HCT116 (cell line): ENCODE measurements around the gene TMEM140. TPM values are rescaled to one million over a fixed set of nuclear protein-coding genes. Genes with fewer than 3 reads are reported as not detected.

Experiments
- ATAC-seq: fragments of 200-7000 bp; cut with Tn5 transposase; 2 replicates; pipeline ENCODE4 v1.9.1; 2020; ENCODE audit warnings: mild to moderate bottlenecking, moderate library complexity
- BruUV-seq: library from RNA; stranded (reverse); fragments of 400-500 nt; replicated peaks from 2 replicates; lab custom pipeline; 2021; lab: Mats Ljungman, UMichigan
- CTCF ChIA-PET: fragments of 300-600 bp; sonication (Branson Sonifier 250); formaldehyde crosslinking; loops from one replicate; lab custom pipeline; 2021; ENCODE audit warnings: antibody characterized with exemption; lab: Charles Lee
- POLR2A ChIA-PET: fragments of 300-600, 350-600 bp; sonication (Branson Sonifier 250); formaldehyde crosslinking; loops from one replicate; lab custom pipeline; 2021; ENCODE audit warnings: antibody characterized with exemption; lab: Charles Lee
- RAD21 ChIA-PET, 2 experiments: fragments of 300-600 bp; sonication (Branson Sonifier 250); formaldehyde crosslinking; loops; one replicate each; lab custom pipeline; 2023; ENCODE audit warnings: low total read pairs in 2 of 2; ENCODE audit not compliant: uncharacterized antibody in 2 of 2, unreplicated experiment in 2 of 2, low non-redundant PET in 1 of 2; lab: Charles Lee
- DNase-seq: peaks from one replicate; pipeline ENCODE4 v3.0.0-alpha.2; 2010; ENCODE audit warnings: low read depth, low spot score
- H2AFZ ChIP-seq: fragments of 200-600 bp; shearing (Covaris generic), sonication (generic); 2 replicates; pipeline ENCODE4 v1.6.1; 2017; ENCODE audit warnings: low read depth, mixed run types, mixed read lengths, antibody characterized with exemption, low read length; ENCODE audit not compliant: poor library complexity, severe bottlenecking
- H3K27ac ChIP-seq: 2 replicates; pipeline ENCODE4 v1.5.1; 2012; ENCODE audit warnings: low read depth, low read length
- H3K27me3 ChIP-seq: fragments of 200-600 bp; sonication (generic); 2 replicates; pipeline ENCODE4 v1.6.1; 2016; ENCODE audit warnings: mixed run types, low read length, mixed read lengths; ENCODE audit not compliant: insufficient read depth
- H3K36me3 ChIP-seq, 2 experiments: fragments of 200-500 bp in 1 of 2; fragments of 200-600 bp in 1 of 2; sonication (Bioruptor generic) in 1 of 2; sonication (generic) in 1 of 2; 2 replicates each; pipeline versions ENCODE4 v1.5.1 to v1.6.1; 2014 to 2016; ENCODE audit warnings: low read length in 2 of 2, inconsistent platforms in 1 of 2, mixed read lengths in 1 of 2, mixed run types in 1 of 2; ENCODE audit not compliant: insufficient read depth in 2 of 2, control insufficient read depth in 1 of 2
- H3K4me1 ChIP-seq, 2 experiments: fragments of 200-600 bp in 1 of 2; sonication (generic) in 1 of 2; 2 replicates each; pipeline versions ENCODE4 v1.5.1 to v1.6.1; 2012 to 2017; ENCODE audit warnings: low read length in 2 of 2, inconsistent platforms in 1 of 2, mild to moderate bottlenecking in 1 of 2, mixed read lengths in 1 of 2, mixed run types in 1 of 2, moderate library complexity in 1 of 2; ENCODE audit not compliant: insufficient read depth in 2 of 2, control insufficient read depth in 1 of 2
- H3K4me2 ChIP-seq: fragments of 200-600 bp; sonication (generic); 2 replicates; pipeline ENCODE4 v1.6.1; 2017; ENCODE audit warnings: mixed run types, low read length, mixed read lengths
- H3K4me3 ChIP-seq, 2 experiments: fragments of 200-600 bp in 1 of 2; sonication (generic) in 1 of 2; replicated peaks in 1 of 2; 2 replicates each; pipeline ENCODE4 v1.5.1; 2011 to 2016; ENCODE audit warnings: low read length in 2 of 2, control low read depth in 1 of 2, low read depth in 1 of 2, mild to moderate bottlenecking in 1 of 2, mixed read lengths in 1 of 2, mixed run types in 1 of 2
- H3K79me2 ChIP-seq: fragments of 200-600 bp; sonication (generic); 2 replicates; pipeline ENCODE4 v1.6.1; 2017; ENCODE audit warnings: mild to moderate bottlenecking, mixed run types, low read length, moderate library complexity, mixed read lengths; ENCODE audit not compliant: insufficient read depth
- H3K9ac ChIP-seq: fragments of 200-600 bp; sonication (generic); 2 replicates; pipeline ENCODE4 v1.6.1; 2016; ENCODE audit warnings: low read length, mixed read lengths
- H3K9me2 ChIP-seq: fragments of 200-600 bp; sonication (generic), shearing (Covaris generic); 2 replicates; pipeline ENCODE4 v1.6.1; 2017; ENCODE audit warnings: mixed run types, mild to moderate bottlenecking, moderate library complexity; ENCODE audit not compliant: insufficient read depth
- H3K9me3 ChIP-seq, 2 experiments: fragments of 200-500 bp in 1 of 2; fragments of 200-600 bp in 1 of 2; sonication (Bioruptor generic) in 1 of 2; sonication (generic) in 1 of 2; 2 replicates each; pipeline ENCODE4 v1.6.1; 2014 to 2017; ENCODE audit warnings: low read length in 2 of 2, mixed read lengths in 2 of 2, inconsistent platforms in 1 of 2, low read depth in 1 of 2, mild to moderate bottlenecking in 1 of 2, mixed run types in 1 of 2, moderate library complexity in 1 of 2; ENCODE audit not compliant: control insufficient read depth in 1 of 2, insufficient read depth in 1 of 2
- H4K20me1 ChIP-seq: fragments of 200-600 bp; sonication (generic), shearing (Covaris generic); 2 replicates; pipeline ENCODE4 v1.6.1; 2017; ENCODE audit warnings: mixed run types, mild to moderate bottlenecking, moderate library complexity; ENCODE audit not compliant: insufficient read depth
- CBX3 ChIP-seq: IDR thresholded peaks from 2 replicates; pipeline ENCODE4 v1.6.1; 2012; ENCODE audit warnings: low read depth
- CTCF ChIP-seq, 3 experiments: fragments of 200-600 bp in 1 of 3; sonication (generic) in 1 of 3; IDR thresholded peaks in 2 of 3; conservative IDR thresholded peaks in 1 of 3; 2 replicates each; pipeline ENCODE4 v1.5.1; 2012 to 2017; ENCODE audit warnings: low read depth in 2 of 3, low read length in 2 of 3, antibody characterized with exemption in 1 of 3, borderline replicate concordance in 1 of 3, control low read depth in 1 of 3, mild to moderate bottlenecking in 1 of 3, mixed read lengths in 1 of 3, mixed run types in 1 of 3, moderate library complexity in 1 of 3; ENCODE audit not compliant: insufficient read depth in 1 of 3
- EGR1 ChIP-seq: IDR thresholded peaks from 2 replicates; pipeline ENCODE4 v1.6.1; 2012; ENCODE audit warnings: low read depth
- EZH2 ChIP-seq: fragments of 200-600 bp; sonication (generic); IDR thresholded peaks from 2 replicates; pipeline ENCODE4 v1.6.1; 2017; ENCODE audit warnings: antibody characterized with exemption, mixed run types
- EZH2phosphoT487 ChIP-seq: fragments of 200-600 bp; IDR thresholded peaks from 2 replicates; pipeline ENCODE4 v1.6.1; 2018; ENCODE audit warnings: antibody characterized with exemption, borderline replicate concordance
- FOSL1 ChIP-seq: IDR thresholded peaks from 2 replicates; pipeline ENCODE4 v1.6.1; 2012; ENCODE audit warnings: low read depth
- JUND ChIP-seq: IDR thresholded peaks from 2 replicates; pipeline ENCODE4 v1.6.1; 2012
- POLR2A ChIP-seq: IDR thresholded peaks from 2 replicates; pipeline ENCODE4 v1.7.0; 2011; ENCODE audit warnings: borderline replicate concordance; ENCODE audit not compliant: insufficient read depth, insufficient read length; ENCODE audit errors: extremely low read depth
- RAD21 ChIP-seq: IDR thresholded peaks from 2 replicates; pipeline ENCODE4 v1.6.1; 2012; ENCODE audit warnings: low read depth, mild to moderate bottlenecking
- SIN3A ChIP-seq: IDR thresholded peaks from 2 replicates; pipeline ENCODE4 v1.6.1; 2012; ENCODE audit warnings: low read depth
- SP1 ChIP-seq: IDR thresholded peaks from 2 replicates; pipeline ENCODE4 v1.6.1; 2012; ENCODE audit warnings: low read depth
- TCF7L2 ChIP-seq: IDR thresholded peaks from 2 replicates; pipeline ENCODE4 v1.7.0; 2011; ENCODE audit warnings: borderline replicate concordance, inconsistent platforms; ENCODE audit not compliant: insufficient read depth, insufficient read length; ENCODE audit errors: extremely low read depth
- YY1 ChIP-seq: IDR thresholded peaks from 2 replicates; pipeline ENCODE4 v1.6.1; 2011; ENCODE audit warnings: low read length, low read depth, moderate library complexity, mild to moderate bottlenecking; ENCODE audit not compliant: insufficient replicate concordance; ENCODE audit errors: extremely low read depth
- ZFX ChIP-seq: fragments of 450-650 bp; IDR thresholded peaks from 2 replicates; pipeline ENCODE4 v1.6.1; 2017
- ZNF274 ChIP-seq: fragments of 200-500 bp; sonication (Bioruptor generic); IDR thresholded peaks from 2 replicates; pipeline ENCODE4 v1.6.1; 2014; ENCODE audit warnings: mild to moderate bottlenecking, low read depth, low read length, inconsistent platforms
- intact Hi-C: fragments of 100-400 bp; cut with micrococcal nuclease; formaldehyde crosslinking; loops from 2 replicates; pipeline ENCODE4 v1.10.0; 2022
- total RNA-seq: library from RNA; stranded (reverse); gene quantifications from one replicate; pipeline ENCODE4 v1.2.1, GENCODE V29; 2021; ENCODE audit not compliant: unreplicated experiment
- TF ChIP-seq, protein P1 (sequence below): IDR thresholded peaks from 2 replicates; pipeline ENCODE4 v1.6.1; 2012
- TF ChIP-seq, protein P2 (sequence below): IDR thresholded peaks from 2 replicates; pipeline ENCODE4 v1.6.1; 2011; ENCODE audit warnings: mild to moderate bottlenecking, low read length, moderate library complexity; ENCODE audit not compliant: insufficient replicate concordance; ENCODE audit errors: extremely low read depth

TMEM140 gene
- total RNA-seq, 1 experiment from 2014 or later: not detected

DNA sequence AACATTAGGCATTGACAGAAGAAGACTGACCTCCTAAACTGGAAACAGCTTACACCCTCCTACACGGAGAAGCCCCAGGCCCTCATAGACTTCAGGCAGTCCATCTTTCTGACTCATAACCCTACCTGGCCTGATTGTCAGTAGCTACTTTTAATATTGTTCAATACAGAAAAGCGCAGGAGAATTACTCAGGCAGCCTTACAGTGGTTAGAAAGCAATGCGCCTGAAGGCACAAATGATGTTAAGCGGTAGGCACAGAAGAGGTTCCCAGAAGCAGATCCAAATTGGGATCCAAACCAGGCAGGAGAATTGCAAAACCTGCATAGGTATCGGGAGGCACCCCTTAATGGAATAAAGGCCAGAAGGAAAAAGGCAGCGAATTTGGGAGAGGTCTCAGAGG lies 28.1 kb downstream of the TMEM140 start:
- Histone ChIP-seq H2AFZ (no peak overlapping the region), H3K27me3 (no peaks in the 10 kb centered on the region), H4K20me1 (no peaks in the 10 kb centered on the region), H3K4me1 (peaks cover 8 to 22% of the 10 kb centered on the region in 2 experiments), H3K4me2 (no peak overlapping the region), H3K79me2 (no peaks in the 10 kb centered on the region)
- intact Hi-C loops: no loop called here
- no peak for DNase-seq
- RAD21 ChIA-PET: no interaction called here
- CTCF ChIA-PET: no interaction called here
- TF ChIP-seq RAD21 (no peak), CTCF (IDR thresholded peaks at IDR 0.05 in 2 of 3, conservative IDR thresholded peaks at IDR 0.05 in 1 of 3; ENCODE audit: borderline replicate concordance in 1 of 3, insufficient read depth in 1 of 3, low read depth in 2 of 3, low read length in 2 of 3) (no peak), TCF7L2 (no peak), FOSL1 (no peak), YY1 (no peak), POLR2A (no peak), CBX3 (no peak), EZH2 (no peak), ZNF274 (no peak), EZH2phosphoT487 (no peak), SIN3A (no peak), JUND (no peak), ZFX (no peak), EGR1 (no peak), SP1 (no peak)
- TF ChIP-seq, protein P1, sequence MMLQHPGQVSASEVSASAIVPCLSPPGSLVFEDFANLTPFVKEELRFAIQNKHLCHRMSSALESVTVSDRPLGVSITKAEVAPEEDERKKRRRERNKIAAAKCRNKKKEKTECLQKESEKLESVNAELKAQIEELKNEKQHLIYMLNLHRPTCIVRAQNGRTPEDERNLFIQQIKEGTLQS: no peak
- TF ChIP-seq, protein P2, sequence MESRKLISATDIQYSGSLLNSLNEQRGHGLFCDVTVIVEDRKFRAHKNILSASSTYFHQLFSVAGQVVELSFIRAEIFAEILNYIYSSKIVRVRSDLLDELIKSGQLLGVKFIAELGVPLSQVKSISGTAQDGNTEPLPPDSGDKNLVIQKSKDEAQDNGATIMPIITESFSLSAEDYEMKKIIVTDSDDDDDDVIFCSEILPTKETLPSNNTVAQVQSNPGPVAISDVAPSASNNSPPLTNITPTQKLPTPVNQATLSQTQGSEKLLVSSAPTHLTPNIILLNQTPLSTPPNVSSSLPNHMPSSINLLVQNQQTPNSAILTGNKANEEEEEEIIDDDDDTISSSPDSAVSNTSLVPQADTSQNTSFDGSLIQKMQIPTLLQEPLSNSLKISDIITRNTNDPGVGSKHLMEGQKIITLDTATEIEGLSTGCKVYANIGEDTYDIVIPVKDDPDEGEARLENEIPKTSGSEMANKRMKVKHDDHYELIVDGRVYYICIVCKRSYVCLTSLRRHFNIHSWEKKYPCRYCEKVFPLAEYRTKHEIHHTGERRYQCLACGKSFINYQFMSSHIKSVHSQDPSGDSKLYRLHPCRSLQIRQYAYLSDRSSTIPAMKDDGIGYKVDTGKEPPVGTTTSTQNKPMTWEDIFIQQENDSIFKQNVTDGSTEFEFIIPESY: no peak
- TF ChIP-seq, all 23 proteins: peak for 0
- Histone ChIP-seq H3K9me3 (peaks cover 0 to 12% of the 10 kb centered on the region in 2 experiments; a peak in 1 of 4 replicates), H3K9ac (no peak overlapping the region), H3K36me3 (no peaks in the 10 kb centered on the region), H3K27ac (no peak overlapping the region), H3K4me3 (no peak overlapping the region), H3K9me2 (no peaks in the 10 kb centered on the region)
- no TSS peak for BruUV-seq
- ATAC-seq: no peak
- POLR2A ChIA-PET: no interaction called here
